GM12872 (cell line): ENCODE measurements around the gene AGAP1.

Experiments
- CTCF ChIP-seq: IDR thresholded peaks from 3 replicates; pipeline ENCODE4 v1.5.1; 2011; ENCODE audit warnings: low read depth, mild to moderate bottlenecking, low read length, moderate library complexity; ENCODE audit not compliant: insufficient read depth

The AGAP1 gene

DNA sequence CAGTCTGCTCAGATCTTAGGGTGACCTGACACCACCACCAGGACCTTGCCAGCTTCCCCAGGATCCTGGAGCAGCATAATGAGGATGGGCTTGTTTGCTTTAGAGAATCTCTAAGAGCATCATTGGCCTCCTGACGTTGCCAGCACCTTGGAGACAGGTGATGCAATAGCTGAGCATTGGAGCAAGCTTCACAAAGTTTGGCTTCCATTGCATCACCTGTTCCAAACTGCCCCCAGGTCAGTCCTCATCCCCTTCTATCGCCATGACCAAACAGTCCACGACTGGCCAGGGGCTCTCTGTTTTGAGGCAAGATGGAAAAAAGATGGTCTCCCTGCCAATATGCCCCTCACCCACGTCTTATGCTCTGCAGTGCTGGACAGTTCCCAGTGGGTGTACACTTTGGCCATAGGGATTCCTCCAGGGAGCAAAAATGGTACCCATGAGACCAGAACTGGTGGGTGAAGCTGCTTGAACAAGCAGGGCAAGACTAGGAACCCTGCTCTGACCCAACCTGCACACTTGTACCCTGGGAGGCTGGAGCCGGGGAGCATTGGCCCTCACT is 22.6 kb upstream of the AGAP1 start:
- TF ChIP-seq CTCF: no peak

- no peak for TF ChIP-seq CTCF
These were observed 21.4 kb upstream of the AGAP1 start for GRCh38 chr2:235472443-235472842.

GRCh38 chr2:235478609-235479008 is 15.2 kb upstream of the AGAP1 start:
- TF ChIP-seq CTCF: no peak

- TF ChIP-seq CTCF: no peak
These were observed 14.2 kb upstream of the AGAP1 start for GRCh38 chr2:235479604-235480003.

- no peak for TF ChIP-seq CTCF
These were observed 13.2 kb upstream of the AGAP1 start for GRCh38 chr2:235480614-235481013.

DNA sequence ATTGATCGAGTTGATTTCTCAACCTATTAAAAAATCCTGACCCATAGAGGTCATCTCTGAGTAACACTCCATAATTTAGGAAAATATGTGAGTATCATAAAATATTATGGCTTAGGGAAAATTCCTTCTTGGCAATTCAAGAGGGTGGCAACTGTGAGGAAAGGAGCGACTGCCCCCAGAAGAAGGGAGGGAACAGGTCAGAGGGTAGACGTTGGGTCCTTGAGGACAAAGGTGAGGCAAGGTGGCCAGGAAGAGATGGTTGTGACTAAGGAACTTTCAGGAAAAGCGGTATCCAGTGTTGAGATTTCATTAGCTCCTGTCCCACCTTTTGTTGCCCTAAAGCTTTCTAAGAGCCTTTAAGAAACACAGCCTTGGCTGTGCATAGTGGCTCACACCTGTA is 10.5 kb upstream of the AGAP1 start:
- TF ChIP-seq CTCF: no peak

DNA sequence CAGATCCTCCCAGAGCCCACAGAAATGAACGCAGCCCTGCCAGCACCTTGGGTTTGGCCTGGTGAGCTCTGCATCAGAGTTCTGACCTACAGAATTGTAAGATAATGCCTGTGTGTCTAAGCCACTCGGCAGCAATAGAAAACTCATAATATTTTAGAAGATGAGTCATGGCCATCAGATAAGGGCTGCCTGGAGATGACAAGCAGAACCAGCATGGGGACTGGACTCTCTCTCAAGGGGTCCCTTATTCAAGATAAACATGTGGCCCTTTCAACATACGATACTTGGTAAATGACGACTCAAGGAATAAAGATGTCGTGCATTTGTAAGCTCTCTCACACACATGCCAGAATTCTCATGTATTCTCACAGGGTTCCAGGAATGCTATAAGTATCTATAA is 8.5 kb upstream of the AGAP1 start:
- no peak for TF ChIP-seq CTCF
